Caco-2 (cell line): ENCODE results near the gene RNASEH2A. TPM values are rescaled to one million over a fixed set of nuclear protein-coding genes. Genes with fewer than 3 reads are reported as not detected.

ENCODE experiments used
- BruUV-seq: library from RNA; stranded (reverse); fragments of 400-500 nt; replicated peaks from 2 replicates; lab custom pipeline; 2021; lab: Mats Ljungman, UMichigan
- CTCF ChIA-PET: fragments of 300-600 bp; sonication (Branson Sonifier 250); formaldehyde crosslinking; loops from one replicate; lab custom pipeline; 2022; ENCODE audit warnings: antibody characterized with exemption; lab: Charles Lee
- POLR2A ChIA-PET: fragments of 300-600 bp; sonication (Branson Sonifier 250); formaldehyde crosslinking; loops from one replicate; lab custom pipeline; 2022; ENCODE audit warnings: antibody characterized with exemption; lab: Charles Lee
- DNase-seq, 2 experiments: peaks; one replicate each; pipeline versions ENCODE4 v3.0.0 to v3.0.0-alpha.2; 2020 to 2022
- H3K27me3 ChIP-seq: replicated peaks from 2 replicates; pipeline ENCODE4 v1.6.0; 2011; ENCODE audit warnings: low read length; ENCODE audit not compliant: control insufficient read depth, insufficient read depth
- H3K36me3 ChIP-seq: 2 replicates; pipeline ENCODE4 v1.5.1; 2011; ENCODE audit warnings: low read length; ENCODE audit not compliant: control insufficient read depth, insufficient read depth
- H3K4me1 ChIP-seq: fragments of 250-450 bp; sonication (Bioruptor Pico); 2 replicates; pipeline ENCODE4 v1.5.1; 2020; ENCODE audit warnings: mild to moderate bottlenecking
- H3K4me3 ChIP-seq: 2 replicates; pipeline ENCODE4 v1.5.1; 2011; ENCODE audit warnings: low read depth, mild to moderate bottlenecking, control low read depth, low read length
- H3K9me3 ChIP-seq: fragments of 250-450 bp; sonication (Bioruptor Pico); 2 replicates; pipeline ENCODE4 v1.5.1; 2020; ENCODE audit warnings: mild to moderate bottlenecking, moderate library complexity
- H3K27ac Mint-ChIP-seq: one replicate; pipeline ENCODE4 v1.8.0; 2022; ENCODE audit warnings: mixed read lengths; ENCODE audit not compliant: unreplicated experiment
- H3K27me3 Mint-ChIP-seq: one replicate; pipeline ENCODE4 v1.8.0; 2022; ENCODE audit warnings: mixed read lengths; ENCODE audit not compliant: insufficient read depth, unreplicated experiment
- H3K36me3 Mint-ChIP-seq: one replicate; pipeline ENCODE4 v1.8.0; 2022; ENCODE audit warnings: mild to moderate bottlenecking, mixed read lengths; ENCODE audit not compliant: insufficient read depth, unreplicated experiment
- H3K4me1 Mint-ChIP-seq: one replicate; pipeline ENCODE4 v1.8.0; 2022; ENCODE audit warnings: low read depth, mixed read lengths; ENCODE audit not compliant: unreplicated experiment
- H3K4me3 Mint-ChIP-seq: one replicate; pipeline ENCODE4 v1.8.0; 2022; ENCODE audit warnings: mild to moderate bottlenecking, moderate library complexity, mixed read lengths; ENCODE audit not compliant: unreplicated experiment
- H3K9me3 Mint-ChIP-seq: one replicate; pipeline ENCODE4 v1.8.0; 2022; ENCODE audit warnings: mixed read lengths; ENCODE audit not compliant: unreplicated experiment
- CTCF ChIP-seq, 2 experiments: fragments of 200-600 bp in 1 of 2; IDR thresholded peaks; 1 replicate in 1 of 2; 2 replicates in 1 of 2; pipeline versions ENCODE4 v1.5.1 to v1.8.0; 2011 to 2022; ENCODE audit warnings: antibody characterized with exemption in 1 of 2, control low read depth in 1 of 2, inconsistent platforms in 1 of 2, low read depth in 1 of 2, low read length in 1 of 2, mild to moderate bottlenecking in 1 of 2, moderate library complexity in 1 of 2; ENCODE audit not compliant: insufficient read depth in 1 of 2, severe bottlenecking in 1 of 2, unreplicated experiment in 1 of 2
- intact Hi-C: fragments of 100-400 bp; cut with micrococcal nuclease; formaldehyde crosslinking; loops from one replicate; pipeline ENCODE4 v1.10.0; 2022; ENCODE audit not compliant: unreplicated experiment
- total RNA-seq: library from RNA; stranded (reverse); gene quantifications from 2 replicates; pipeline ENCODE4 v1.2.3, GENCODE V29; 2022

RNASEH2A gene
- total RNA-seq, 1 experiment from 2014 or later = 37.6 TPM

- H3K4me1 Mint-ChIP-seq = no peaks in the 10 kb centered on the region
- POLR2A ChIA-PET = no interaction called here
- Histone ChIP-seq H3K27me3 (no peaks in the 10 kb centered on the region), H3K9me3 (no peaks in the 10 kb centered on the region), H3K4me1 (no peaks in the 10 kb centered on the region), H3K36me3 (peaks cover 2% of the 10 kb centered on the region), H3K4me3 (no peak overlapping the region)
- no peaks in the 10 kb centered on the region for H3K9me3 Mint-ChIP-seq
- DNase-seq = peak in 1 of 2 experiments; percentile 52
- H3K4me3 Mint-ChIP-seq = no peak overlapping the region
- H3K27me3 Mint-ChIP-seq = no peaks in the 10 kb centered on the region
- BruUV-seq = no TSS peak
- TF ChIP-seq CTCF (IDR thresholded peaks at IDR 0.05; ENCODE audit: insufficient read depth in 1 of 2, low read depth in 1 of 2, low read length in 1 of 2, severe bottlenecking in 1 of 2, unreplicated experiment in 1 of 2) = peak in 1 of 2 experiments; percentile 9
- intact Hi-C loops = no loop called here
- peaks cover 32% of the 10 kb centered on the region for H3K36me3 Mint-ChIP-seq
- CTCF ChIA-PET = interaction anchor here (0.8 to 1.0 kb wide), 2 partner anchors 30 to 107 kb away, joined by 3 read pairs; no protein-coding TSS in a partner anchor
- no peak overlapping the region for H3K27ac Mint-ChIP-seq
Measured at GRCh38 chr19:12766051-12766521, 40.3 kb upstream of the RNASEH2A start.

DNA sequence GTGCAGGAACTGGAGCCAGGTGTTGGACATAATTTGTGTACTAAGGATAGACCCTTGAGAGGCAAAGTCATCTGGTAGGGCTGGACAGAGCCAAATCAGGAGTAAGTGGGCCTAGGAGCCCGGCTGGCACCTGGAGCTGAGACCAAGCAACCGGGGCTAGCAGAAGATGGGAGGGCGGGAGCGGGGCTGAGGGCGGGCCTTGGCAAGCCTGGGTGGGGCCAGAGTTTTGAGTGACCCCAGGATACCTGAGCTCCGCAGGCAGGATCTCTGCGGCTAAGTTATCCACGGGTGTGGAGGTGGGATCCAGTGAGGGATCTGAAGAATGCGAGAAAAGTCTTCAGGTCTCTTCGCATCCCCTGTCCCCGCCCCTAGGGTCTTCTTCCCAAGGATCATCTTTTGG, 39.2 kb upstream of the RNASEH2A start:
- Histone ChIP-seq H3K36me3 (peaks cover 2% of the 10 kb centered on the region), H3K4me3 (no peak overlapping the region), H3K4me1 (no peaks in the 10 kb centered on the region), H3K27me3 (no peaks in the 10 kb centered on the region), H3K9me3 (no peaks in the 10 kb centered on the region)
- H3K4me1 Mint-ChIP-seq = no peaks in the 10 kb centered on the region
- H3K27ac Mint-ChIP-seq = no peak overlapping the region
- H3K9me3 Mint-ChIP-seq = no peaks in the 10 kb centered on the region
- BruUV-seq = no TSS peak
- no peak overlapping the region for H3K4me3 Mint-ChIP-seq
- no peak for TF ChIP-seq CTCF (IDR thresholded peaks at IDR 0.05; ENCODE audit: insufficient read depth in 1 of 2, low read depth in 1 of 2, low read length in 1 of 2, severe bottlenecking in 1 of 2, unreplicated experiment in 1 of 2)
- intact Hi-C loops = no loop called here
- CTCF ChIA-PET = interaction anchor here (0.6 kb wide), 1 partner anchor 26 kb away, joined by 3 read pairs; no protein-coding TSS in a partner anchor
- DNase-seq = no peak
- POLR2A ChIA-PET = interaction anchor here (0.7 to 1.2 kb wide), 2 partner anchors 25 to 30 kb away, joined by 3 read pairs; partner anchors contain the start of genes GET3 and JUNB
- peaks cover 37% of the 10 kb centered on the region for H3K36me3 Mint-ChIP-seq
- no peaks in the 10 kb centered on the region for H3K27me3 Mint-ChIP-seq

- Mint-ChIP-seq H3K27ac (no peak overlapping the region), H3K4me1 (no peaks in the 10 kb centered on the region), H3K36me3 (peaks cover 37% of the 10 kb centered on the region), H3K27me3 (no peaks in the 10 kb centered on the region), H3K9me3 (no peaks in the 10 kb centered on the region), H3K4me3 (no peak overlapping the region)
- intact Hi-C loops = no loop called here
- Histone ChIP-seq H3K4me1 (no peaks in the 10 kb centered on the region), H3K4me3 (no peak overlapping the region), H3K36me3 (peaks cover 2% of the 10 kb centered on the region), H3K27me3 (no peaks in the 10 kb centered on the region), H3K9me3 (no peaks in the 10 kb centered on the region)
- TF ChIP-seq CTCF (IDR thresholded peaks at IDR 0.05; ENCODE audit: insufficient read depth in 1 of 2, low read depth in 1 of 2, low read length in 1 of 2, severe bottlenecking in 1 of 2, unreplicated experiment in 1 of 2) = no peak
- no peak for DNase-seq
- CTCF ChIA-PET = interaction anchor here (0.6 kb wide), 1 partner anchor 25 kb away, joined by 3 read pairs; no protein-coding TSS in a partner anchor
- BruUV-seq = no TSS peak
- POLR2A ChIA-PET = interaction anchor here (1.2 kb wide), 1 partner anchor 24 kb away, joined by 3 read pairs; the partner anchor contains the start of gene JUNB
Measured at GRCh38 chr19:12767666-12768065, 38.7 kb upstream of the RNASEH2A start.
